Thyroid gland (tissue), 4 donors: Measurements from ENCODE around the gene FAM124A.

Source experiments
- CTCF ChIP-seq, 6 experiments: fragments of 200-600 bp in 3 of 6; fragments of 450-650 bp in 3 of 6; sonication (generic) in 3 of 6; IDR thresholded peaks; one replicate each; pipeline ENCODE4 v1.5.1; 2016 to 2019; ENCODE audit warnings: antibody characterized with exemption in 6 of 6, mild to moderate bottlenecking in 2 of 6, inconsistent platforms in 1 of 6, moderate library complexity in 1 of 6
- POLR2A ChIP-seq, 2 donors: fragments of 450-650 bp; IDR thresholded peaks; one replicate each; pipeline ENCODE4 v1.6.1; 2017; ENCODE audit warnings: antibody characterized with exemption in 2 of 2, mild to moderate bottlenecking in 2 of 2, moderate library complexity in 1 of 2

DNA sequence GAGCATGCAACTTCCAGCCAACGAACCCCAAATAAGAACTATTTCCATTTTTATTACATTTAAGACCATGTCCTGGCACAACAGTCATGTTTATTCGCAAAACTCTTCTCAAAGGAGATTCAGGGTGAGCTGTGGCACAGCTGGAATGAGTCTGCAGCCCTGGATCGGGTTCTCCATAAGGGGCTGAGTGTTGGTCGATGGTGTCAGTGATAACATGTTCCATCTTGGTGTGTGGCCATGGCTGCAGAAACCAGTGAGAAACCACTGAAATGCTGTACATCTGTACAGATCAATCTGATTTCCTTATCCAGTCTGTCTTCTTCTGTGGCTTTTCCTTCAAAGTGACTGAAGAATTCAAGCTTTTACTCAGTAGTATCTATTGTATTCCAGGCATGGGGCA lies 15.2 kb downstream of the FAM124A start:
- TF ChIP-seq POLR2A (IDR thresholded peaks at IDR 0.05) (no peak), CTCF (IDR thresholded peaks at IDR 0.05) (no peak)
